HFFc6 (cell line): ENCODE results near the gene KCNG2. TPM values are rescaled to one million over a fixed set of nuclear protein-coding genes. Genes with fewer than 3 reads are reported as not detected.

Experiments used
- DNase-seq: peaks from one replicate; pipeline ENCODE4 v3.0.0-alpha.2; 2018
- H3K27ac Mint-ChIP-seq: 2 replicates; pipeline ENCODE4 v1.8.0; 2020; ENCODE audit warnings: mild to moderate bottlenecking, mixed read lengths
- H3K27me3 Mint-ChIP-seq: 2 replicates; pipeline ENCODE4 v1.8.0; 2021; ENCODE audit warnings: mild to moderate bottlenecking, moderate library complexity, mixed read lengths; ENCODE audit not compliant: insufficient read depth
- H3K36me3 Mint-ChIP-seq: 2 replicates; pipeline ENCODE4 v1.8.0; 2021; ENCODE audit warnings: low read depth, mixed read lengths
- H3K4me1 Mint-ChIP-seq: 2 replicates; pipeline ENCODE4 v1.8.0; 2020; ENCODE audit warnings: low read depth, mixed read lengths
- H3K4me3 Mint-ChIP-seq: 2 replicates; pipeline ENCODE4 v1.8.0; 2020; ENCODE audit warnings: mild to moderate bottlenecking, moderate library complexity, mixed read lengths
- H3K9me3 Mint-ChIP-seq: 2 replicates; pipeline ENCODE4 v1.8.0; 2020; ENCODE audit warnings: mild to moderate bottlenecking, mixed read lengths
- CTCF ChIP-seq: fragments of 200-600 bp; sonication (generic); IDR thresholded peaks from 2 replicates; pipeline ENCODE4 v1.5.0; 2021; ENCODE audit warnings: antibody characterized with exemption, mild to moderate bottlenecking
- total RNA-seq, 6 experiments: library from RNA; stranded (reverse); fragmentation: NEBNext Ultra II Directional; extraction: Animal tissue kit (Norgen Biotek cat#: 25700); gene quantifications; 2 replicates in 1 of 6; 3 replicates in 5 of 6; pipeline ENCODE4 v1.2.3, GENCODE V29; 2021

Gene KCNG2
- total RNA-seq, 6 experiments from 2014 or later: not detected

DNA sequence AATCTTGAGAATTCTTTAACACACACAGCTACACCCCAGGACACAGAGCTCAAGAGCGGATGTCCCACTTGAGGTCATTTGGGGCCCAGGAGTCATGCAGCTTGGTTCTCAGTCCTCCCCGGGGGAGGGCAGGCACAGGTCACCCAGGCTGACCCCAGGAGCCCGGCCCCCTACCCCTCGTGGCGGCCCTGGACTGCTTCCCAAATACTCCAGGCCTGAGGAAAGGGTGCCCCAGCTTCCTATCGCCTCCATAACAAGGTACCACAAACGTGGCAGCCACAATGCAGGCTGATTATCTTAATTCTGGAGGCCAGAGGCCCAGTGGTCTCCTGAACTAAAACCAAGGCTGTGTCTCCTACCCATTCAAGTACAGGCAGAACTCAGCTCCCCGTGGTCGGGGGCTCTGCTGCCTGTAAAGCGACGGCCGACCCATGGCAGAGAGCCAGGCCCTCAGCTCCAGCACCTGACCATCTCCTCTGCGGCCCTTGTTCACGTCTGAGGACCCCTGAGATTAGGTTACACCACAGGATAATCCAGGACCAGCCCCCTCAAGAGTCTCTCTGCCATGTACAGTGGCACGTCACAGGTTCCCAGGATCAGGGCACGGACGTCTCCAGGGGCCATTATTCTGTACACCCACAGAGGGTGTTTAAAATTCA is 143.2 kb downstream of the KCNG2 start:
- TF ChIP-seq CTCF: no peak
- no peak for DNase-seq
- Mint-ChIP-seq H3K4me3 (no peak overlapping the region), H3K36me3 (peaks cover 37% of the 10 kb centered on the region), H3K27me3 (peaks cover 1% of the 10 kb centered on the region; the same call in 1 of the 2 replicates), H3K27ac (no peak overlapping the region), H3K9me3 (no peaks in the 10 kb centered on the region), H3K4me1 (peaks cover 10% of the 10 kb centered on the region; the same call in 1 of the 2 replicates)

DNA sequence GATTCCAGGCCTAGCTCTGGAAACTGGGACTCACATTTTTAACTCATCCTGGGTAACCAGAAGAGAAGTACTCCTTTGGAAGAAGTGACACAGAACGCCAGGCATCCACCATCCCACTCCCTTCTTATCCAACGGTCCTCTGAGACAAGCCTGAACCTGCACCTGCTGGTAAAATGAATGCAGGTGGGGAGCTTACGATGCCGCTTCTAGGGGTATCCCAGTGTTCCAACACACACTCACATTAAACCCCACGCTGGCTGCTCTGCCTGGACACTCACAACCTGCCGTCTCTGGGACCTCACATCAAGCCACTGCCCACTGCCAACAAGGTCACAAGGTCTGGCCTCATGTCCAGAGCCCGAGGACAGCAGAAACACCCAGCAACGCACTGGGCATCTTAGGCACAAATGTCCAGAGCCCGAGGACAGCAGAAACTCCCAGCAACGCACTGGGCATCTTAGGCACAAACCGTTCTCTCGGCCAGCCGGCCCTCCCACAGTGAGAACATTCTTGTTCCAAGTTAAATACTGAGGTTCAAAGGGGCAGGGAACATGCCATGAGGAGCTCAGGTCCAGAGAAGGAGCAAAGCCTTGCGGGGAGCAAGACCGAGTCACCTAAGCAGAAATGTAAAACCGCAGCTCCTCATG is 143.9 kb downstream of the KCNG2 start:
- Mint-ChIP-seq H3K27ac (no peak overlapping the region), H3K4me3 (no peak overlapping the region), H3K9me3 (no peaks in the 10 kb centered on the region), H3K27me3 (peaks cover 1% of the 10 kb centered on the region; the same call in 1 of the 2 replicates), H3K4me1 (peaks cover 10% of the 10 kb centered on the region; the same call in 1 of the 2 replicates), H3K36me3 (peaks cover 32% of the 10 kb centered on the region)
- TF ChIP-seq CTCF: no peak
- no peak for DNase-seq

- H3K27ac Mint-ChIP-seq: no peak overlapping the region
- no peaks in the 10 kb centered on the region for H3K9me3 Mint-ChIP-seq
- peaks cover 15% of the 10 kb centered on the region for H3K4me1 Mint-ChIP-seq
- peaks cover 1% of the 10 kb centered on the region; the same call in 1 of the 2 replicates for H3K27me3 Mint-ChIP-seq
- no peak for DNase-seq
- no peak overlapping the region for H3K4me3 Mint-ChIP-seq
- H3K36me3 Mint-ChIP-seq: peaks cover 27% of the 10 kb centered on the region
- no peak for TF ChIP-seq CTCF
These were observed 144.5 kb downstream of the KCNG2 start for GRCh38 chr18:79942211-79942610.

- Mint-ChIP-seq H3K9me3 (no peaks in the 10 kb centered on the region), H3K27ac (no peak overlapping the region), H3K4me3 (no peak overlapping the region), H3K36me3 (peaks cover 20% of the 10 kb centered on the region), H3K27me3 (peaks cover 1% of the 10 kb centered on the region; the same call in 1 of the 2 replicates), H3K4me1 (peaks cover 17% of the 10 kb centered on the region)
- DNase-seq: no peak
- no peak for TF ChIP-seq CTCF
These were observed 145.3 kb downstream of the KCNG2 start for GRCh38 chr18:79942786-79943607.

DNA sequence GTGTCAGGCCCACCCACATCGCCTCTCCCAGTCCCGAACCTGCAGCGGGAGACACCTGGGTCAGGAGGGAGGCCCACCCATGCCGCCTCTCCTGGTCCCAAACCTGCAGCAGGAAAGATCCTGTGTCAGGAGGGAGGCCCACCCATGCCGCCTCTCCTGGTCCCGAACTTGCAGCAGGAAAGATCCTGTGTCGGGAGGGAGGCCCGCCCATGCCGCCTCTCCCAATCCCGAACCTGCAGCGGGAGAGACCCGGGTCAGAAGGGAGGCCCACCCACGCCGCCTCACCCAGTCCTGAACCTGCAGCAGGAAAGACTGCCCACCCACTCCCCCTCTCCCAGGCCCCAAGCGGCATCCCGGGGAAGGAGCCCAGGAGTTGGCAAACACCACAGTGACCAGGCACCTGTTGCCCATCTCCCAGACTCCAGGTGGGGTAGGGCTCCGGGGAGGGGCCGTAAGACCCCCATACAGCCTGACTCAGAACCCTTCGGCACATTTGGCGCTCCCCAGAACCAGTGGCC is 145.9 kb downstream of the KCNG2 start:
- no peak for DNase-seq
- Mint-ChIP-seq H3K27me3 (peaks cover 1% of the 10 kb centered on the region; the same call in 1 of the 2 replicates), H3K4me3 (no peak overlapping the region), H3K9me3 (no peaks in the 10 kb centered on the region), H3K36me3 (peaks cover 20% of the 10 kb centered on the region), H3K27ac (no peak overlapping the region), H3K4me1 (peaks cover 17% of the 10 kb centered on the region)
- no peak for TF ChIP-seq CTCF
